Activated CD4-positive, alpha-beta T cell treated with anti-CD3 and anti-CD28 coated beads, Interleukin-2, amount 10 ng/mL, durations not matched to agents 7 days and 5 days (primary cell): ENCODE measurements around the gene SLC47A1. TPM values are rescaled to one million over a fixed set of nuclear protein-coding genes. Genes with fewer than 3 reads are reported as not detected.

Source experiments
- CTCF ChIA-PET: fragments of 350-600 bp; sonication (Branson Sonifier 250); formaldehyde crosslinking; loops from one replicate; lab custom pipeline; 2021; ENCODE audit warnings: antibody characterized with exemption; lab: Charles Lee
- POLR2A ChIA-PET: fragments of 350-600 bp; sonication (Branson Sonifier 250); formaldehyde crosslinking; loops from one replicate; lab custom pipeline; 2021; ENCODE audit warnings: antibody characterized with exemption; lab: Charles Lee
- DNase-seq: peaks from one replicate; pipeline ENCODE4 v3.0.0-alpha.2; 2020
- H3K27ac Mint-ChIP-seq: one replicate; pipeline ENCODE4 v1.8.0; 2021; ENCODE audit warnings: mild to moderate bottlenecking, moderate library complexity, mixed read lengths
- H3K27me3 Mint-ChIP-seq: one replicate; pipeline ENCODE4 v1.8.0; 2021; ENCODE audit warnings: mixed read lengths
- H3K36me3 Mint-ChIP-seq: one replicate; pipeline ENCODE4 v1.8.0; 2021; ENCODE audit warnings: low read depth, mixed read lengths
- H3K4me1 Mint-ChIP-seq: one replicate; pipeline ENCODE4 v1.8.0; 2021; ENCODE audit warnings: mixed read lengths
- H3K4me3 Mint-ChIP-seq: one replicate; pipeline ENCODE4 v1.8.0; 2021; ENCODE audit warnings: mild to moderate bottlenecking, moderate library complexity, mixed read lengths
- H3K9me3 Mint-ChIP-seq: one replicate; pipeline ENCODE4 v1.8.0; 2021; ENCODE audit warnings: mixed read lengths
- total RNA-seq, 2 experiments: library from RNA; stranded (reverse); gene quantifications; one replicate each; pipeline ENCODE4 v1.2.3, GENCODE V29; 2021

Gene SLC47A1
- total RNA-seq, 2 experiments from 2014 or later: not detected

GRCh38 chr17:19533036-19533717 is 477 bp upstream of the SLC47A1 start:
- ChIA-PET POLR2A (no interaction called here), CTCF (no interaction called here)
- Mint-ChIP-seq H3K9me3 (no peaks in the 10 kb centered on the region), H3K4me3 (no peak overlapping the region), H3K27me3 (peaks cover 56% of the 10 kb centered on the region), H3K36me3 (no peaks in the 10 kb centered on the region), H3K4me1 (peaks cover 13% of the 10 kb centered on the region), H3K27ac (no peak overlapping the region)
- DNase-seq: no peak

- Mint-ChIP-seq H3K27ac (no peak overlapping the region), H3K9me3 (no peaks in the 10 kb centered on the region), H3K27me3 (peaks cover 53% of the 10 kb centered on the region), H3K4me3 (peak overlapping the region; percentile 22), H3K4me1 (peaks cover 13% of the 10 kb centered on the region), H3K36me3 (no peaks in the 10 kb centered on the region)
- ChIA-PET CTCF (interaction anchor here (2.0 kb wide), 1 partner anchor 210 kb away, joined by 4 read pairs; no protein-coding TSS in a partner anchor), POLR2A (no interaction called here)
- no peak for DNase-seq
Measured at GRCh38 chr17:19534562-19535149, 1.0 kb downstream of the SLC47A1 start.

- H3K27ac Mint-ChIP-seq: no peak overlapping the region
- ChIA-PET POLR2A (no interaction called here), CTCF (no interaction called here)
- H3K4me1 Mint-ChIP-seq: peaks cover 13% of the 10 kb centered on the region
- H3K36me3 Mint-ChIP-seq: no peaks in the 10 kb centered on the region
- DNase-seq: no peak
- no peak overlapping the region for H3K4me3 Mint-ChIP-seq
- no peaks in the 10 kb centered on the region for H3K9me3 Mint-ChIP-seq
- H3K27me3 Mint-ChIP-seq: peaks cover 42% of the 10 kb centered on the region
Measured at GRCh38 chr17:19537111-19537510, 3.5 kb downstream of the SLC47A1 start.

- H3K27me3 Mint-ChIP-seq: peaks cover 30% of the 10 kb centered on the region
- H3K36me3 Mint-ChIP-seq: no peaks in the 10 kb centered on the region
- ChIA-PET CTCF (no interaction called here), POLR2A (no interaction called here)
- peaks cover 8% of the 10 kb centered on the region for H3K4me1 Mint-ChIP-seq
- no peak overlapping the region for H3K27ac Mint-ChIP-seq
- DNase-seq: no peak
- no peaks in the 10 kb centered on the region for H3K9me3 Mint-ChIP-seq
- H3K4me3 Mint-ChIP-seq: no peak overlapping the region
Measured at GRCh38 chr17:19538095-19539039, 4.7 kb downstream of the SLC47A1 start.

- H3K36me3 Mint-ChIP-seq: no peaks in the 10 kb centered on the region
- no peak overlapping the region for H3K27ac Mint-ChIP-seq
- DNase-seq: no peak
- ChIA-PET CTCF (no interaction called here), POLR2A (no interaction called here)
- H3K27me3 Mint-ChIP-seq: peaks cover 30% of the 10 kb centered on the region
- H3K4me1 Mint-ChIP-seq: peaks cover 7% of the 10 kb centered on the region
- no peak overlapping the region for H3K4me3 Mint-ChIP-seq
- H3K9me3 Mint-ChIP-seq: no peaks in the 10 kb centered on the region
Measured at GRCh38 chr17:19539040-19539399, 5.4 kb downstream of the SLC47A1 start.

GRCh38 chr17:19539841-19540311 is 6.2 kb downstream of the SLC47A1 start:
- CTCF ChIA-PET: interaction anchor here (0.5 kb wide), 1 partner anchor 44 kb away, joined by 4 read pairs; no protein-coding TSS in a partner anchor

GRCh38 chr17:19540706-19541370 is 7.2 kb downstream of the SLC47A1 start:
- Mint-ChIP-seq H3K4me1 (no peaks in the 10 kb centered on the region), H3K9me3 (no peaks in the 10 kb centered on the region), H3K4me3 (no peak overlapping the region), H3K27me3 (peaks cover 19% of the 10 kb centered on the region), H3K36me3 (no peaks in the 10 kb centered on the region), H3K27ac (no peak overlapping the region)
- no peak for DNase-seq
- ChIA-PET POLR2A (no interaction called here), CTCF (interaction anchor here (0.6 kb wide), 1 partner anchor 299 kb away, joined by 4 read pairs; no protein-coding TSS in a partner anchor)

More at GRCh38 chr17:19539841-19540311, 6.2 kb downstream of the SLC47A1 start:
- Mint-ChIP-seq H3K27ac (no peak overlapping the region), H3K9me3 (no peaks in the 10 kb centered on the region), H3K27me3 (peaks cover 23% of the 10 kb centered on the region), H3K4me1 (peaks cover under 1% of the 10 kb centered on the region), H3K4me3 (no peak overlapping the region), H3K36me3 (no peaks in the 10 kb centered on the region)
- DNase-seq: no peak
- POLR2A ChIA-PET: no interaction called here

GRCh38 chr17:19541445-19541844 is 7.8 kb downstream of the SLC47A1 start:
- H3K4me3 Mint-ChIP-seq: no peak overlapping the region
- H3K27me3 Mint-ChIP-seq: peaks cover 15% of the 10 kb centered on the region
- no peaks in the 10 kb centered on the region for H3K36me3 Mint-ChIP-seq
- POLR2A ChIA-PET: no interaction called here
- CTCF ChIA-PET: interaction anchor here (0.6 kb wide), 1 partner anchor 298 kb away, joined by 4 read pairs; no protein-coding TSS in a partner anchor
- DNase-seq: no peak
- no peaks in the 10 kb centered on the region for H3K9me3 Mint-ChIP-seq
- no peak overlapping the region for H3K27ac Mint-ChIP-seq
- H3K4me1 Mint-ChIP-seq: no peaks in the 10 kb centered on the region

GRCh38 chr17:19542247-19542646 is 8.6 kb downstream of the SLC47A1 start:
- ChIA-PET POLR2A (no interaction called here), CTCF (no interaction called here)
- peaks cover 7% of the 10 kb centered on the region for H3K27me3 Mint-ChIP-seq
- no peak overlapping the region for H3K27ac Mint-ChIP-seq
- no peaks in the 10 kb centered on the region for H3K36me3 Mint-ChIP-seq
- DNase-seq: no peak
- H3K4me3 Mint-ChIP-seq: no peak overlapping the region
- no peaks in the 10 kb centered on the region for H3K9me3 Mint-ChIP-seq
- no peaks in the 10 kb centered on the region for H3K4me1 Mint-ChIP-seq

- ChIA-PET POLR2A (no interaction called here), CTCF (no interaction called here)
- Mint-ChIP-seq H3K4me1 (no peaks in the 10 kb centered on the region), H3K9me3 (no peaks in the 10 kb centered on the region), H3K27me3 (no peaks in the 10 kb centered on the region), H3K36me3 (no peaks in the 10 kb centered on the region), H3K4me3 (no peak overlapping the region), H3K27ac (no peak overlapping the region)
- DNase-seq: no peak
Measured at GRCh38 chr17:19544366-19544765, 10.7 kb downstream of the SLC47A1 start.

- Mint-ChIP-seq H3K9me3 (no peaks in the 10 kb centered on the region), H3K4me3 (no peak overlapping the region)
Measured at GRCh38 chr17:19546289-19547065, 12.8 kb downstream of the SLC47A1 start.

More at GRCh38 chr17:19546289-19547065, 12.8 kb downstream of the SLC47A1 start:
- no peaks in the 10 kb centered on the region for H3K27me3 Mint-ChIP-seq
- POLR2A ChIA-PET: no interaction called here
- H3K27ac Mint-ChIP-seq: no peak overlapping the region
- DNase-seq: no peak
- no peaks in the 10 kb centered on the region for H3K4me1 Mint-ChIP-seq
- H3K36me3 Mint-ChIP-seq: no peaks in the 10 kb centered on the region
- CTCF ChIA-PET: no interaction called here
